GM18507 (cell line): Measurements from ENCODE around the gene GGA2.
"Not testable (repeated sequence)": the region's sequence is repeated elsewhere in the genome, so short reads cannot be mapped to it uniquely, and the experiment has no call there.

ENCODE experiments used
- DNase-seq: peaks from one replicate; pipeline ENCODE4 v3.0.0; 2011; ENCODE audit warnings: low read depth; ENCODE audit not compliant: insufficient read length; ENCODE audit errors: extremely low spot score
- FAIRE-seq: peaks from 2 replicates; lab custom pipeline; 2011; peaks lifted over from hg19 to GRCh38; lab: Jason Lieb, UNC

GGA2 gene, protein sequence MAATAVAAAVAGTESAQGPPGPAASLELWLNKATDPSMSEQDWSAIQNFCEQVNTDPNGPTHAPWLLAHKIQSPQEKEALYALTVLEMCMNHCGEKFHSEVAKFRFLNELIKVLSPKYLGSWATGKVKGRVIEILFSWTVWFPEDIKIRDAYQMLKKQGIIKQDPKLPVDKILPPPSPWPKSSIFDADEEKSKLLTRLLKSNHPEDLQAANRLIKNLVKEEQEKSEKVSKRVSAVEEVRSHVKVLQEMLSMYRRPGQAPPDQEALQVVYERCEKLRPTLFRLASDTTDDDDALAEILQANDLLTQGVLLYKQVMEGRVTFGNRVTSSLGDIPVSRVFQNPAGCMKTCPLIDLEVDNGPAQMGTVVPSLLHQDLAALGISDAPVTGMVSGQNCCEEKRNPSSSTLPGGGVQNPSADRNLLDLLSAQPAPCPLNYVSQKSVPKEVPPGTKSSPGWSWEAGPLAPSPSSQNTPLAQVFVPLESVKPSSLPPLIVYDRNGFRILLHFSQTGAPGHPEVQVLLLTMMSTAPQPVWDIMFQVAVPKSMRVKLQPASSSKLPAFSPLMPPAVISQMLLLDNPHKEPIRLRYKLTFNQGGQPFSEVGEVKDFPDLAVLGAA

DNA sequence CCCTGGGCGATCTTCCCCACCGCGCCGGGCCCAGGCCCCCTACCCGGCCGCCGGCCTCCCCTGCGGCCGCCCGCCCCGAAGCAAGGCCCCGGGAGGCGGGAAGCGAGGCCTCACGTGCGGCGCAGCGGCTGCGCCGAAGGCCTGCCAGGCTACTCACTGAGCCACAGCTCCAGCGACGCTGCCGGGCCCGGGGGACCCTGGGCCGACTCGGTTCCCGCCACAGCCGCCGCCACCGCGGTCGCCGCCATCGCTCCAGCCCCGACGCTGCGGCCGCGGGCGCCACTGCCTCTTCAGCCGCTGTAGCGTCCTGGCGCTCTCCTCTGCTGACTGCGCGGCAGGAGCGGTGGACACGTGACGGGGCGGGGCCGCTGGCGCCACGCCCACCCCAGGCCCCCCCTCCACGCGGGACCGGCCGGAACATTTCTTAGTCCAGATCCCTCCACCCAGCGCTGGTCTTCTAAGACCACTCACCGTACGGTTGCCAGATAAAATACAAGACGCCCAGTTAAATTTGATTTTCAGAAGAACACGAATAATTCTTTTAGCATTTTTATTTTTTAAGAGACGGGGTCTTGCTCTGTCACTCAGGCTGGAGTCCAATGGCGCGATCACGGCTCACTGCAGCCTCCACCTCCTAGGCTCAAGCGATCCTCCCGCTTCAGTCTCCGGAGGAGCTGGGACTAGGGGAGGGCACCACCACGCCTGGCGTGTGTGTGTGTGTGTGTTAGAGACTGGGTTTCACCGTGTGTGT lies at the start of gene GGA2:
TSS of gene GGA2 (minus strand) at position 331 of the 751 bp plus-strand sequence. CDS start at position 248, 83 bp downstream.
- DNase-seq (peak; percentile 80), FAIRE-seq (peak; percentile 83)

DNA sequence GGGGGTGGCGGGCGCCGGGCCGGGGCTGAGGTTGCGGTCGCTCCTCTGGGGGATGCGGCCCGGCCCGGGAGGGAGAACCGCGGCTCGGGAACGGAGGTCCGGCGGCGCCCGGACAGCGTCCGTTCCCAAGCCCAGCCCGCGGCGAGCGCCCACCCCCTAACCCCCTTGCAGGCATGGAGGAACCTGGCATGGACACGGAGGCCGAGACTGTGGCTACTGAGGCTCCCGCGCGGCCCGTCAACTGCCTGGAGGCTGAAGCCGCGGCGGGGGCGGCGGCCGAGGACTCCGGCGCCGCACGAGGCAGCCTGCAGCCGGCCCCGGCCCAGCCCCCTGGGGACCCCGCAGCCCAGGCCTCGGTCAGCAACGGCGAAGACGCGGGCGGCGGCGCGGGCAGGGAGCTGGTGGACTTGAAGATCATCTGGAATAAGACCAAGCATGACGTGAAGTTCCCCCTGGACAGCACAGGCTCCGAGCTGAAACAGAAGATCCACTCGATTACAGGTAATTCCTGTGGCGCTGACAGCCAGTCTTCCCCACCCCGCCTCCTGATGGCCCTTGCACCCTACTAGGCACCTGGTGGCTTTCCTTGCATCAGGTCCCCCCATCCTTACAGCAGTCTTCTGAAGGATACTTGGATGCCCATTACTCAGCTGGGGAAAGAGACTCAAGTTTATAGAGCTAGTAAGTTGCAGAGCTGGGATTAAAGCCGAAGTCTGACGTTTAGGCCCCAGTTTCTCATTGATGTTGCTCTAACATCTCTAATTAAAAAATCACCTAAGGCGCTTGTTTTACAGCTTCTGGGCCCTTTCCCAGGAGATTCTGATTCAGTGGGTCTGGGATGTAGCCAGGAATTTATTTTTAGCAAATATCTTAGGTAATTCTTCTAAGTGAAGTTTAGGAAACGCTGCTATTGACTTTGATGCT lies 47.7 kb upstream of the GGA2 start:
- DNase-seq = no peak
- FAIRE-seq = no peak

DNA sequence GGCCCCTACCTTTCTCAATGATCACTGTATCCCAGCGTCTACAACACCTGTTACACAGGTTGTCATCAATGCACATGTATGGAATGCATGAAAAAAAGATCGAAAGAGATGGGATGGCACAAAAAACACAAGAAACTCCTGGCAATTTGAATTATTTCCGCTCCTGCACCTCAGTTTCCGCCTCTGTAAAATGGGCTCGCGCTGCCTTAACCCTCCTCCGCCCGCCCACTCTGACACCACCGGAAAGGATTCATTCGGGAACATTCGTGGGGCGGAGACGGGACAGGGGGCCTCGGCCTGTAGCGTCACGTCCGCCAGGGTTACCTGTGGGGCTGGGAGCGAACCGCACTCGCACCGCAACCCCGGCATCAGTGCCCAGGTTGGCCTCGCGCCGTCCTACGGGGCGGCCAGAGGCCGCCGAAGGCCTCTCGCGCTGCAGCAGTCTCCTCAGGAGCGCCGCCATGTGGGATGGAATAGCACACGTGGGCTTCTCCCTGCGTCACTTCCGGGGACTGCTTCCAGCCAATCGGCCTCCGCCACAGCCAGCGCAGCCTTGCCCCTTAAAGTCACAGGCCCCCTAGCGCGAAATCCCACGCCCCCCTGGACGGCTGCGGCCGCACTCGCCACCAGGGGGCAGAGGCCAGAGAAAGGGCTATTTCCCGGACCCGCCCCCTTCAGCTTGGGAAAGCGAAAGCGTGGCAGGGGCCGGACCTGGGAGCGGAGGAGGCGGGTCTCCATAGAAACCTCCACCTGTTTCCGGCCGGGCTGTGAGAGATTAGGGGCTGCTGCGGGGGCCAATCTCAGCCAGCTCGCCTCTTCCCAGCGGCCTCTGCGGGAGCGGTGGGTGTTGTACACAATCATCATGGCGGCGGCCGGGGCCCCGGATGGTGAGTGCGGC lies 46.8 kb upstream of the GGA2 start, which contains the start of the genes EARS2 and UBFD1:
TSS of gene EARS2 (minus strand) at position 470 of the 898 bp plus-strand sequence. CDS start at position 463, 7 bp downstream.
TSS of gene UBFD1 (plus strand) at position 847 of the 898 bp plus-strand sequence. CDS start at position 863, 16 bp downstream.
- FAIRE-seq = peak; percentile 94

DNA sequence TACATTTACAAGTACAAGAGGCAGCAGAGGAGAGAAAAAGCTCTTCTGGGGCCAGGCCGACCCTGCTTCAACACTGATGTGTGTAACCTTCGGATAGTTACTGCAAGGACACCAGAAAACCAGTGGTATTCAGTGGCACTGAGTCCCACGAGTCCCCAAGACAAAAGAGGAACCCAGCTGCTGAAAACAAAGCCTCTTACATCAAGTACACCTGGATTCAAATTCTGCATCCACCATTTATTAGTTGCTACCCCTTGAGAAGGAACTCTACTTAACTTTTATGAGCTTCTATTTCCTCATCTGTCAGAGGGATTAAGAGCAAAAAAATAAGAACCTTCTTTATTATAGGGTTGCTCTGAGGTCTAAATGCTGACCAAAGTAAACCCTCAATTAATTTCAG lies 44.2 kb upstream of the GGA2 start:
- no peak for FAIRE-seq

More for the DNA sequence above, 46.8 kb upstream of the GGA2 start, which contains the start of the genes EARS2 and UBFD1:
- DNase-seq = peak; percentile 88

DNA sequence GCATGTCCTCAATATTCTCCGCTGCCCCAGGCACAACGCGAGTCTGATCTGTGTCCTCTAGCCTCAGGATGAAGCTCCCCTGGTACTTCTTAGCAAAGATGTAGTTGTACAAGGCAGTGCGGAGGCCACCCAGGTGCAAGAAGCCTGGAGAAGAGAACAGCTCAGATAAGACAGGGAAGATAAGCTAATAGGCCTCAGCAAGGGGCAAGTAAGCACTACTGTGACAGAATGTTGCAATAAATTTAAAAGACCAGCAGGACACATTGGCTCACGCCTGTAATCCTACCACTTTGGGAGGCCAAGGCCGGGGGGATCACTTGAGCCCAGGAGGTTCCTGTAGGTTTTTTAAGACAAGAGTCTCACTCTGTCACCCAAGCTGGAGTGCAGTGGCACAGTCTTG lies 41.9 kb upstream of the GGA2 start:
- no peak for FAIRE-seq
- no peak for DNase-seq

More for the DNA sequence above, 44.2 kb upstream of the GGA2 start:
- no peak for DNase-seq

DNA sequence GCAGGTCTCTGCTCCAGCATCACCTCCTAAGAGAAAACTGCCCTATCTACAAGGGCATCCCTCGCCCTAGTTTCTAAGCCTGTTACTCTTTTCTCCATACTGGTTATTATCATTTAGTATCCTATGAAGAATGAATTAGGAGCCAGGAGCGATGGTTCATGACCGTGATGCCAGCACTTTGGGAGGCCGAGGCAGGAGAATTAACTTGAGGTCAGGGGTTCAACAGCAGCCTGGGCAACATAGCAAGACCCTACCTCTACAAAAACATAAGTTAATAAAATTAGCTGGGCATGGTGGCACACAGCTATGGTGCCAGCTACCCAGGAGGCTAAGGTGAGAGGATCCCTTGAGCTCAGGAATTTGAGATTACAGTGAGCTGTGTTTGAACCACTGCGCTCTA lies 39.6 kb upstream of the GGA2 start:
- FAIRE-seq (no peak), DNase-seq (no peak)

DNA sequence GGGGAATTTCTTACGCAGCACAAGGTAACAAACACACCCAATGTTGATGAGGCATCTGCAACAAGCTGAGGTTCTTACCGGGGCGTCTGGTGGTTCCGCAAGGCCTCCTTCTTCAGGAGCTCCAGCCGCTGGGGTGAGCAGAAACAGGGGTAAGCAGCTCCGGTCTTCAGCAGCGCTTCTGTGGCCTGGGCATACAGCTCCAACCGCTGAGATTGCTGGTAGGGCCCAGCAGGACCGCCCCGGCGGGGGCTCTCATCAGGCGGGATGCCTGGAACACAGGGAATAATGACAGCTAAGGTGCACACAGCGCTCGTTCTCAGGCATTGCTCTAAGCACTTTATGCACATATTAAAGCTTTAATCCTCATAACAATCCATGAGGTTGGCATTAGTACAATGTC lies 34.1 kb upstream of the GGA2 start:
- FAIRE-seq = no peak
- no peak for DNase-seq

DNA sequence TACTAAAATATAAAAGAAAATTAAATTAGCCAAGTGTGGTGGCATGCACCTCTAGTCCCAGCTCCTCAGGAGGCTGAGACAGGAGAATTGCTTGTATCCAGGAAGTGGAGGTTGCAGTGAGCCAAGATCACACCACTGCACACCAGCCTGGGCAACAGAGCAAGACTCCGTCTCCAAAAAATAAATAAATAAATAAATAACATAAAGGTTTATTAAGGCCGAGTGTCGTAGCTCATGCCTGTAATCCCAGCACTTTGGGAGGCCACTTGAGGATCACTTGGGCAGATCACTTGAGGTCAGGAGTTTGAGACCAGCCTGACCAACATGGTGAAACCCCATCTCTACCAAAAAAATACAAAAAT lies 30.5 kb upstream of the GGA2 start:
- FAIRE-seq, DNase-seq: not testable (repeated sequence)

DNA sequence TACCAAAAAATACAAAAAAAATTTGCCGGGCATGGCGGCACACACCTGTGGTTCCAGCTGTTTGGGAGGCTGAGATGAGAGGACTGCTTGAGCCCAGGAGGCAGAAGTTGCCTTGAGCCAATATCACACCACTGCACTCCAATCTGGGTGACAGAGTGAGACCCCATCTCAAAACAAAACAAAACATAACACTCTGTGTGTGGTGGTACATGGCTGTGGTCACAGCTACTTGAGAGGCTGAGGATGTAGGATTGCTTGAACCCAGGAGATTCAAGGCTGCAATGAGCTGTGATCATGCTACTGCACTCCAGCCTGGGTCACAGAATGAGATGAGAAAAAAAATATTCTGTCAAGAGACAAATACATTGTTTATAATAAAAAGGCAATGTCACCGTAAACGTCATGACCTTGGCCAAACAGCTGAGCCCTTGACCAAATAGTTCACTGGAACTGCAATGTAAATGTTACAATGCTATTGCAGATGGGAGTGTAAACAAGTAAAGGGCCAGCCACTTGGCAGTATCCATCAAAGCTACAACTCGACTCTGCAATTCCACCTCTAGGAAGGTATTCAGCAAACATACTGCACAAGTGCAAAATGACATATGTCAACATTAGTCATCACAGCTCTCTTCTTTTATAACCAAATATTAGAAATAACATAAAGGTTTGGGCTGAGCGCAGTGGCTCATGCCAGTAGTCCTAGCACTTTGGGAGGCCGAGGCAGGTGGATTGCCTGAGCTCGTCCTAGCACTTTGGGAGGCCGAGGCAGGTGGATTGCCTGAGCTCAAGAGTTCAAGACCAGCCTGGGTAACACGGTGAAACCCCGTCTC lies 29.9 kb upstream of the GGA2 start:
- FAIRE-seq = no peak
- no peak for DNase-seq

DNA sequence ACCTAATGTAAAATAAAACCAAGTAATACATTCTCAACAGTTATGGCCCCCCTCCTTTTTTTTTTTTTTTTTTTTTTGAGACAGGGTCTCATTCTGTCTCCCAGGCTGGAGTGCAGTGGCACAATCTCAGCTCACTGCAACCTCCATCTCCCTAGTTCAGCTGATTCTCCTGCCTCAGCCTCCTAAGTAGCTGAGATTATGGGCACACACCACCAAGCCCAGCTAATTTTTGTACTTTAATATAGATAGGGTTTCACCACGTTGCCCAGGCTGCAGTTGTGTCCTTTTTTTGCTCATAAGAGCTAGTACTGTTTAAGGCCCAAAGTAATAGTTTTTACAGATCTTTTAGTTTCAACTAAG lies 28.6 kb upstream of the GGA2 start:
- FAIRE-seq = no peak
- DNase-seq = no peak

DNA sequence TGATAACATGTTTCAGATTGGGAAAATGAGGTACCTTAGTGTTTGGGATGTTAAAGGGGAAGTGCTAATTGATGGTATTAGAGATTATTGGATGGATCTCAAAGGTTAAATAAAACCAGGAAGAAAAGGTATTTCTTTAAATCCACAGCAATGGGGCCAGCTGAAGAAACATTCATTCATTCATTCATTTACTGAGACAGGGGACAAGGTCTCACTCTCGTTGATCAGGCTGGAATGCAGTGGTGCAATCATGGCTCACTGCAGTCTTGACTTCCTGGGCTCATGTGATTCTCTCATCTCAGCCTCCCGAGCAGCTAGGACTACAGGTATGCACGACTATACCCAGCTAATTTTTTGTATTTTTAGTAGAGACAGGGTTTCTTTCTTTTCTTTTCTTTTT lies 27.1 kb upstream of the GGA2 start:
- FAIRE-seq (no peak), DNase-seq (no peak)

DNA sequence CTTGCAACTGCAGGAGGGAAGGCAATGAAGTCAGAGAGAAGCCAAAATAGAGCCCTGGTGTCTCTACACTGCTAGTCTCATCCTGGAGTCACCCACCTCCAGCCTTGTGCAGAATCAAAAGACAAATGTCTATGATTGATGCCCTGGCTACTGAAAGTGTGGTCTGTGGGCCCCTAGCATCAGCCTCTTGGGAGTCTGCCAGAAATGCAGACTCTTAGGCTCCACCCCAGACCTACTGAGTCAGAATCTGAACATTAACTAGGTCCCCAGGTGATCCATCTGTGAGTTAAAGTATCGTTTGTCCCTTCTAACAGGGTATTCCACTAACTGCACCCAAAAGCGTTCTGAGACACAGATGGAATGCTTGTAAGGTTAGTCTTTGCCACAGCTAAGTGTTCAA lies 25.6 kb upstream of the GGA2 start:
- no peak for FAIRE-seq
- no peak for DNase-seq

DNA sequence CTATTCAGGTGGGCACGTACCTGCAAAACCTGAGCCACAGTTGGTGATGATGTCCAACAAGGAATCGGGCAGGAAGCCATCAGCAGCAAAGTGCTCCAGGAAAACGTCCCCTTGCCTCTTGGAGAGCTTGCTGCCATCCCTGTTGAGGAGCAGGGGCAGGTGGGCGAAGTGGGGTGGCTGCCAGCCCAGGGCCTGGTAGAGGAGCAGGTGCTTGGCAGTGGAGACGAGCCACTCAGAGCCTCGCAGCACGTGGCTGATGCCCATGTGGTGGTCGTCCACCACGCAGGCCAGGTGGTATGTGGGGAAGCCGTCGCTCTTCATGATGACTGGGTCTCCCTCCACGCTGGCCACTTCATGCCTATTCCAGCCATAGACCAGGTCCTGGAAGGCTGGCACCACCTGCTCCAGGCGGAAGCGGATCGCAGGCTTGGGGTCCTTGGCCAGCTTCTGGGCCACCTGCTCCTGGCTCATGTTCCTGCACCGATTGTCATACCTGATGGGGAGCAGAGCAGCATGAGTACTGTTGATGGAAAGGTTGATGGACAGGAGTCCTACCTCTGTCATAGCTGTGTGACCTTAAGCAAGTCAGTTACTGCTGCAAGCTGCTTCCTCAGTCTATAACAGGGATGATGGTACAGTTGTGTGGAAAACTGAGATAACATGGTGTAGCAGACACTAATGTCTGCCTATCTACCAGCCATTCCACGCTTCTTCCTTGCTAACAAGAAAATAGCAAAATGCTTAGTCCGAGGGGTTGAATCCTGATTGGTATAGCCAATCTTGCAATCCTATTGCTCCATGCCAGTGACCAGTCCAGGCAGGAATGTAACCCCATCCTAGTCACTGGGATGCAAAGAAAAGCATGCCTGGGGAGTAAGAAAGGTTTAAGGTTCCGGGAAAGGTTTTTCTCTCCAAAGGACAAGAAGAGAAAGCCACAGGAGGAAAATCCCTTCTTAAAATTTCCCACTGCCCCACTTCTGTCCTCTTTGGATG lies 24.9 kb upstream of the GGA2 start:
- no peak for FAIRE-seq

DNA sequence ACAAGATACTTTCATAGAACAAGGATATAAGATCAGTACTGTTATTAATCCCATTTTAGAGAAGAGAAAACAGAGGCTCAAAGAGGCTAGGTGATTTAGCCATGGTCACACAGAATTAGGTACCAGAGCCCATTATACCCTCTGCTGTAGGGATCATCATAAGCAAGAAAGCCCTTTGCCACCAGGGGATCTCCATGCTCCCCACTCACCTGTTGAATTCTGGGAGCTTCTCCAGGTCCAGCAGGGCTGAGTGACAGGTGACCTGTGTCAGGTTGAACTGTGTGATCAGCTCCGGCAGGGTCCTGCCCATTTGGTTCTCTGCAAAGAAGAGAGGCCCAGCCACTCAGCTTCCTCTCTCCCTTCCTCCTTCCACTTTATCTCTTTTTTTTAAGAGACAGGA lies 22.2 kb upstream of the GGA2 start:
- FAIRE-seq (no peak), DNase-seq (no peak)

More for the DNA sequence above, 24.9 kb upstream of the GGA2 start:
- DNase-seq = no peak

DNA sequence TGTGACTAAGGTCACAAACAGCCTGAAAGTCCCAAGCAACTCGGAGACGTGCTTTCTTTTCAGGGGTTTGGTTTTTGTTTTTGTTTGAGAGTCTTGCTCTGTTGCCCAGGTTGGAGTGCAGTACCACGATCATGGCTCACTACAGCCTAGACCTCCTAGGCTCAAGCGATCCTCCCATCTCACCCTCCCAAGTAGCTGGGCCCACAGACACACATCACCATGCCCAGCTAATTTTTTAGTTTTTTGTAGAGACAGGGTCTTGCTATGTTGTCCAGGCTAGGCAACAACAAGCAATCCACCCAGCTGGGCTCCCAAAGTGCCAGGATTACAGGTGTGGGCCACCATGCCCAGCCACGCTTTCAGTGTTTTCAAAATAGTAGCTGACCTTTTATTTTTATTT lies 19.8 kb upstream of the GGA2 start:
- DNase-seq = no peak
- no peak for FAIRE-seq

DNA sequence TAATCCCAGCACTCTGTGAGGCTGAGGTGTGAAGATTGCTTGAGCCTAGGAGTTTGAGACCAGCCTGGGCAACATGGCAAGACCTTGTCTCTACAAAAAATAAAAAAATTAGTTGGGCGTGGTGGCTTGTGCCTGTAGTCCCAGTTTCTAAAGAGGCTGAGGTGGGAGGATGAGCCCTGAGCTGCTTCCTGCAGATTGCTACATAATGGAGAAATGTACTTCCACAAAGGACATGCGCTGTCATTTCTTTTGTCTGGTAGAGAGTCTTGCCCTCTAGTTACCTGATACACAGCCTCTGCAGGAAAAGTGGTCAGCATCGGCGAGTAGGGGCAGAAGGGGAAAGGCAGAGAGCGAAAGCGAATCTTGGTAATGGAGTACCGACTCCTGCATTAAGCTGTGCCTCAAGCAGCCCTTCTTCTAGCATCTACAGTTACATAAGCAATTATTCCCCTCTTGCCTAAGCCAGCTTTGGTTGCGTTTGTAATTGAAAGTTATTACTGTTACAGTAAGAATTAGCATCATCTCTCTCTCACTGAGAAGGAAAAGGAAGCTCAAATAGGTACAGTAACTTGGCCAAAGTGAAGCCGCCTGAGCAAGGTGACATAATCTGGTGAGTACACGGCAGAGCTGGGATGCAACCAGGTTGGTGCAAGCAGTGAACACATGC lies 18.5 kb upstream of the GGA2 start:
- DNase-seq = no peak
- FAIRE-seq = no peak
